ENCODE data around the gene MRGPRF. TPM values are rescaled to one million over a fixed set of nuclear protein-coding genes. Genes with fewer than 3 reads are reported as not detected.

Gene MRGPRF
- total RNA-seq, 1 experiment from 2014 or later, result 0.76 TPM

- ChIA-PET CTCF (no interaction called here), RAD21 (ENCODE audit: low non-redundant PET in 1 of 2, low total read pairs in 2 of 2, uncharacterized antibody in 2 of 2, unreplicated experiment in 2 of 2) (no interaction called here), POLR2A (no interaction called here)
- no peaks in the 10 kb centered on the region for H3K27me3 ChIP-seq (ENCODE audit: insufficient read depth, low read length)
- no peaks in the 10 kb centered on the region for H3K79me2 ChIP-seq (ENCODE audit: insufficient read depth, low read length)
- no peak for ATAC-seq
- no peak overlapping the region for H3K9ac ChIP-seq (ENCODE audit: low read length)
- no TSS peak for BruUV-seq (replicated peaks)
- H3K4me1 ChIP-seq (ENCODE audit: control insufficient read depth in 1 of 2, insufficient read depth in 2 of 2, low read length in 2 of 2), result no peaks in the 10 kb centered on the region
- DNase-seq (ENCODE audit: low read depth, low spot score), result no peak
- H3K9me3 ChIP-seq (ENCODE audit: control insufficient read depth in 1 of 2, insufficient read depth in 1 of 2, low read depth in 1 of 2, low read length in 2 of 2), result no peaks in the 10 kb centered on the region
- no peak overlapping the region for H3K4me2 ChIP-seq (ENCODE audit: low read length)
- no peak overlapping the region for H2AFZ ChIP-seq (ENCODE audit: low read depth, low read length, poor library complexity, severe bottlenecking)
- no peaks in the 10 kb centered on the region for H3K9me2 ChIP-seq (ENCODE audit: insufficient read depth)
- TF ChIP-seq POLR2AphosphoS5 (IDR thresholded peaks at IDR 0.05; ENCODE audit: low read depth, low read length) (no peak), ZFX (IDR thresholded peaks at IDR 0.05) (no peak), YY1 (IDR thresholded peaks at IDR 0.05; ENCODE audit: extremely low read depth, insufficient replicate concordance, low read depth, low read length) (no peak), ATF3 (IDR thresholded peaks at IDR 0.05) (no peak), REST (IDR thresholded peaks at IDR 0.05; ENCODE audit: low read depth) (no peak), SRF (IDR thresholded peaks at IDR 0.05; ENCODE audit: low read depth) (no peak), ELF1 (IDR thresholded peaks at IDR 0.05; ENCODE audit: borderline replicate concordance, low read depth) (no peak), EGR1 (IDR thresholded peaks at IDR 0.05; ENCODE audit: low read depth) (no peak), ZNF274 (IDR thresholded peaks at IDR 0.05; ENCODE audit: low read depth, low read length) (no peak), POLR2A (IDR thresholded peaks at IDR 0.05; ENCODE audit: borderline replicate concordance, extremely low read depth, insufficient read depth, insufficient read length) (no peak), ZBTB33 (IDR thresholded peaks at IDR 0.05; ENCODE audit: extremely low read depth, insufficient replicate concordance, low read length) (no peak)
- no peak overlapping the region for H3K4me3 ChIP-seq (replicated peaks in 1 of 2; ENCODE audit: low read depth in 1 of 2, low read length in 2 of 2)
- intact Hi-C loops (cut with micrococcal nuclease), result no loop called here
- no peaks in the 10 kb centered on the region for H4K20me1 ChIP-seq (ENCODE audit: insufficient read depth)
- H3K27ac ChIP-seq (ENCODE audit: low read depth, low read length), result no peak overlapping the region
- no peaks in the 10 kb centered on the region for H3K36me3 ChIP-seq (ENCODE audit: control insufficient read depth in 1 of 2, insufficient read depth in 2 of 2, low read length in 2 of 2)
Measured at GRCh38 chr11:68994161-68994893, 18.7 kb downstream of the MRGPRF start.
